ENCODE data around the gene ANK3.

DNA sequence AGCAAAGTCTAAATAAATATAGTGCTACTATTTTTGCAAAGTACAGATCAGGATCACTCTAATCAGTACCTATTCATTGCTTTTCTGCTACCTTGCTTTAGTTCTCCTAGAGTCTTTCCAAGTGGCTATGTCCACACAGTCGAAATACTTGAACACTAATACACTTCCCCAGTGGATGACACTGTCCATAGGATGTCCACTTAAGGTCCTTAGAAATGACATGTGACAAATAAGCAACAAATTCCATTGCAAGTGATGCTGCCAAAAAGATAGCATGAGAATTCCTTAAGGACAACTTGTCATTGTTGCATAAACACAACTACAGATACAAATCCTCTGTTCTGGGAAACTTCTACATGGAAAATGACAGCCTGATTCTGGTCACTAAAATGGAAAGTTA lies 93.6 kb downstream of the ANK3 start:
- TF ChIP-seq, protein P1, sequence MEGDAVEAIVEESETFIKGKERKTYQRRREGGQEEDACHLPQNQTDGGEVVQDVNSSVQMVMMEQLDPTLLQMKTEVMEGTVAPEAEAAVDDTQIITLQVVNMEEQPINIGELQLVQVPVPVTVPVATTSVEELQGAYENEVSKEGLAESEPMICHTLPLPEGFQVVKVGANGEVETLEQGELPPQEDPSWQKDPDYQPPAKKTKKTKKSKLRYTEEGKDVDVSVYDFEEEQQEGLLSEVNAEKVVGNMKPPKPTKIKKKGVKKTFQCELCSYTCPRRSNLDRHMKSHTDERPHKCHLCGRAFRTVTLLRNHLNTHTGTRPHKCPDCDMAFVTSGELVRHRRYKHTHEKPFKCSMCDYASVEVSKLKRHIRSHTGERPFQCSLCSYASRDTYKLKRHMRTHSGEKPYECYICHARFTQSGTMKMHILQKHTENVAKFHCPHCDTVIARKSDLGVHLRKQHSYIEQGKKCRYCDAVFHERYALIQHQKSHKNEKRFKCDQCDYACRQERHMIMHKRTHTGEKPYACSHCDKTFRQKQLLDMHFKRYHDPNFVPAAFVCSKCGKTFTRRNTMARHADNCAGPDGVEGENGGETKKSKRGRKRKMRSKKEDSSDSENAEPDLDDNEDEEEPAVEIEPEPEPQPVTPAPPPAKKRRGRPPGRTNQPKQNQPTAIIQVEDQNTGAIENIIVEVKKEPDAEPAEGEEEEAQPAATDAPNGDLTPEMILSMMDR (IDR thresholded peaks at IDR 0.05), result no peak
- TF ChIP-seq POLR2A (IDR thresholded peaks at IDR 0.05), result no peak
